Measurements from ENCODE around the gene WDR73. TPM values are rescaled to one million over a fixed set of nuclear protein-coding genes. Genes with fewer than 3 reads are reported as not detected.

The WDR73 gene
- total RNA-seq, result 22.0 and 26.8 TPM in 2 replicates

GRCh38 chr15:84653910-84654688 lies at the start of gene WDR73:
Gene WDR73, minus strand, starts transcription at chr15:84654283. Its CDS starts 9 bp downstream, at chr15:84654274.

GRCh38 chr15:84658080-84658787 lies 4.2 kb upstream of the WDR73 start, which contains the start of gene NMB:
Gene NMB, minus strand, starts transcription at chr15:84658199. Its CDS starts 47 bp downstream, at chr15:84658152.

GRCh38 chr15:84600687-84601554 lies 53.2 kb downstream of the WDR73 start, which contains the start of gene ZSCAN2:
Gene ZSCAN2, plus strand, starts transcription at chr15:84601009. Its CDS starts 2,919 bp downstream, at chr15:84603928.

Other genes starting within 250 kb of the WDR73 start
- gene ZSCAN2, start 53.3 kb downstream of the WDR73 start, total RNA-seq, result 6.3 and 10.4 TPM in 2 replicates
- gene NMB, start 3.9 kb upstream of the WDR73 start, total RNA-seq, result 4.6 and 7.3 TPM in 2 replicates
- gene SEC11A, start 61.9 kb upstream of the WDR73 start, total RNA-seq, result 253 and 315 TPM in 2 replicates
- gene ZNF592, start 94.3 kb upstream of the WDR73 start, total RNA-seq, result 3.6 and 3.7 TPM in 2 replicates
- 3.3 and 5.4 TPM in 2 replicates for gene ALPK3, start 163.1 kb upstream of the WDR73 start, total RNA-seq
- gene SLC28A1, start 230.4 kb upstream of the WDR73 start, total RNA-seq, result under 0.01 TPM in 1 of 2 replicates, not detected in the other